ENCODE data around the gene ZNF208.

- no peak for TF ChIP-seq POLR2A (IDR thresholded peaks at IDR 0.05; ENCODE audit: control extremely low read depth in 1 of 2, low read depth in 2 of 2, low read length in 2 of 2)
- no peak for TF ChIP-seq TAF7 (optimal IDR thresholded peaks at IDR 0.05; ENCODE audit: borderline replicate concordance, low read depth, low read length)
- TF ChIP-seq, protein P1, sequence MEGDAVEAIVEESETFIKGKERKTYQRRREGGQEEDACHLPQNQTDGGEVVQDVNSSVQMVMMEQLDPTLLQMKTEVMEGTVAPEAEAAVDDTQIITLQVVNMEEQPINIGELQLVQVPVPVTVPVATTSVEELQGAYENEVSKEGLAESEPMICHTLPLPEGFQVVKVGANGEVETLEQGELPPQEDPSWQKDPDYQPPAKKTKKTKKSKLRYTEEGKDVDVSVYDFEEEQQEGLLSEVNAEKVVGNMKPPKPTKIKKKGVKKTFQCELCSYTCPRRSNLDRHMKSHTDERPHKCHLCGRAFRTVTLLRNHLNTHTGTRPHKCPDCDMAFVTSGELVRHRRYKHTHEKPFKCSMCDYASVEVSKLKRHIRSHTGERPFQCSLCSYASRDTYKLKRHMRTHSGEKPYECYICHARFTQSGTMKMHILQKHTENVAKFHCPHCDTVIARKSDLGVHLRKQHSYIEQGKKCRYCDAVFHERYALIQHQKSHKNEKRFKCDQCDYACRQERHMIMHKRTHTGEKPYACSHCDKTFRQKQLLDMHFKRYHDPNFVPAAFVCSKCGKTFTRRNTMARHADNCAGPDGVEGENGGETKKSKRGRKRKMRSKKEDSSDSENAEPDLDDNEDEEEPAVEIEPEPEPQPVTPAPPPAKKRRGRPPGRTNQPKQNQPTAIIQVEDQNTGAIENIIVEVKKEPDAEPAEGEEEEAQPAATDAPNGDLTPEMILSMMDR (IDR thresholded peaks at IDR 0.05; ENCODE audit: control extremely low read depth in 1 of 3, insufficient read depth in 1 of 3, low read depth in 1 of 3, low read length in 3 of 3), result peak in 1 of 3 experiments; percentile 16; a peak in 1 of 4 replicates
- no peak for TF ChIP-seq TBP (IDR thresholded peaks at IDR 0.05; ENCODE audit: low read depth, low read length)
- no peak for TF ChIP-seq JUND (IDR thresholded peaks at IDR 0.05; ENCODE audit: low read length)
- TF ChIP-seq SIRT6 (IDR thresholded peaks at IDR 0.05; ENCODE audit: low read length), result no peak
- TF ChIP-seq USF2 (IDR thresholded peaks at IDR 0.05; ENCODE audit: low read length), result no peak
- TF ChIP-seq MAFK (IDR thresholded peaks at IDR 0.05; ENCODE audit: low read depth, low read length), result no peak
- TF ChIP-seq YY1 (IDR thresholded peaks at IDR 0.05; ENCODE audit: low read depth, low read length), result no peak
- TF ChIP-seq, protein P2, sequence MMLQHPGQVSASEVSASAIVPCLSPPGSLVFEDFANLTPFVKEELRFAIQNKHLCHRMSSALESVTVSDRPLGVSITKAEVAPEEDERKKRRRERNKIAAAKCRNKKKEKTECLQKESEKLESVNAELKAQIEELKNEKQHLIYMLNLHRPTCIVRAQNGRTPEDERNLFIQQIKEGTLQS (IDR thresholded peaks at IDR 0.05; ENCODE audit: insufficient read depth, low read depth, low read length), result no peak
- no peak for TF ChIP-seq CHD2 (IDR thresholded peaks at IDR 0.05; ENCODE audit: low read length)
- TF ChIP-seq SIN3A (conservative IDR thresholded peaks at IDR 0.05 in 1 of 2, IDR thresholded peaks at IDR 0.05 in 1 of 2; ENCODE audit: low read depth in 1 of 2, low read length in 2 of 2), result no peak
- TF ChIP-seq HDAC6 (IDR thresholded peaks at IDR 0.05; ENCODE audit: low read depth, low read length), result no peak
- TF ChIP-seq POLR2AphosphoS5 (IDR thresholded peaks at IDR 0.05; ENCODE audit: low read depth, low read length), result no peak
Measured at GRCh38 chr19:21912654-21913053, 98.1 kb downstream of the ZNF208 start.

Measured in H1 (cell line).